ENCODE data around the gene ZNF804B.

ZNF804B gene

DNA sequence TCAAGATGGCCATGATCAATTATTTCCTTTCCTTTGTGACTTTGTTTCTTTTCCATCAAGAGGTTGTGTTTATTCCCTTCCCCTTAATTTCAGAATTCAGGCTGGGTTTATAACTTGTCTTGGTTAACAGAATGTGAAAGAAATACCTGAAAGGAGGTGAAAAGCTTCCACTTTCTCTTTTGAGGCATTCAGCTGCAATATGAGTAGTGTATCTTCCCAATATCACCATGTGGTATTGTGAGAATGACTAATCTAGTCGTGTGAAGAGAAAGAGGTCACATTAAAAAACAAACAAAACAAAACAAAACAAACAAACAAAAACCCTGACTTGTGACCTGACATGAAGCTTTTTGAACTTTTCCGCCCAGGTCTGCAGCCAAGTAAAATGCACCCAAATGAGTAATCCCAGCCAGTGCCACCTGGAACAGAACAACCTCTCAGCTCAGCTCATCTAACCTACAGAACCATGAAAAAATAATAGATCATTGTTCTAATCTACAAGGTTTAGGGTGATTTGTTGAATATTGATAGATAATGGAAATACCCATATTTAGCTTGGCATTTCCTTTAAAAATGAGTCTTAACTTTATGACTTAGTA lies 106.9 kb downstream of the ZNF804B start:
- H3K4me3 ChIP-seq (ENCODE audit: low read depth in 1 of 2, low read length in 2 of 2) = no peak overlapping the region
- no peak overlapping the region for H3K9ac ChIP-seq (ENCODE audit: low read depth, low read length)
- H3K27me3 ChIP-seq (ENCODE audit: insufficient read depth, low read length, poor library complexity) = no peaks in the 10 kb centered on the region
- H3K4me2 ChIP-seq (ENCODE audit: insufficient read depth, low read length) = no peak overlapping the region
- DNase-seq (no peak), ATAC-seq (ENCODE audit: insufficient read depth, low read depth) (no peak)
- no peak overlapping the region for H2AFZ ChIP-seq (ENCODE audit: low read depth, low read length)
- H3K79me2 ChIP-seq (ENCODE audit: insufficient read depth, low read length) = no peaks in the 10 kb centered on the region
- H3K36me3 ChIP-seq (ENCODE audit: insufficient read depth, low read length) = no peaks in the 10 kb centered on the region
- H3K9me3 ChIP-seq (ENCODE audit: insufficient read depth, low read length, severe bottlenecking) = no peaks in the 10 kb centered on the region
- no peaks in the 10 kb centered on the region for H4K20me1 ChIP-seq (ENCODE audit: insufficient read depth, low read length)
- H3K4me1 ChIP-seq (ENCODE audit: insufficient read depth, low read length) = no peaks in the 10 kb centered on the region
- no peak overlapping the region for H3K27ac ChIP-seq (ENCODE audit: low read length)
- no peak for TF ChIP-seq EZH2 (IDR thresholded peaks at IDR 0.05; ENCODE audit: borderline replicate concordance, low read depth, low read length, severe bottlenecking)
- TF ChIP-seq, protein P1, sequence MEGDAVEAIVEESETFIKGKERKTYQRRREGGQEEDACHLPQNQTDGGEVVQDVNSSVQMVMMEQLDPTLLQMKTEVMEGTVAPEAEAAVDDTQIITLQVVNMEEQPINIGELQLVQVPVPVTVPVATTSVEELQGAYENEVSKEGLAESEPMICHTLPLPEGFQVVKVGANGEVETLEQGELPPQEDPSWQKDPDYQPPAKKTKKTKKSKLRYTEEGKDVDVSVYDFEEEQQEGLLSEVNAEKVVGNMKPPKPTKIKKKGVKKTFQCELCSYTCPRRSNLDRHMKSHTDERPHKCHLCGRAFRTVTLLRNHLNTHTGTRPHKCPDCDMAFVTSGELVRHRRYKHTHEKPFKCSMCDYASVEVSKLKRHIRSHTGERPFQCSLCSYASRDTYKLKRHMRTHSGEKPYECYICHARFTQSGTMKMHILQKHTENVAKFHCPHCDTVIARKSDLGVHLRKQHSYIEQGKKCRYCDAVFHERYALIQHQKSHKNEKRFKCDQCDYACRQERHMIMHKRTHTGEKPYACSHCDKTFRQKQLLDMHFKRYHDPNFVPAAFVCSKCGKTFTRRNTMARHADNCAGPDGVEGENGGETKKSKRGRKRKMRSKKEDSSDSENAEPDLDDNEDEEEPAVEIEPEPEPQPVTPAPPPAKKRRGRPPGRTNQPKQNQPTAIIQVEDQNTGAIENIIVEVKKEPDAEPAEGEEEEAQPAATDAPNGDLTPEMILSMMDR (IDR thresholded peaks at IDR 0.05; ENCODE audit: borderline replicate concordance, extremely low read depth, low read length, poor library complexity, severe bottlenecking) = no peak

DNA sequence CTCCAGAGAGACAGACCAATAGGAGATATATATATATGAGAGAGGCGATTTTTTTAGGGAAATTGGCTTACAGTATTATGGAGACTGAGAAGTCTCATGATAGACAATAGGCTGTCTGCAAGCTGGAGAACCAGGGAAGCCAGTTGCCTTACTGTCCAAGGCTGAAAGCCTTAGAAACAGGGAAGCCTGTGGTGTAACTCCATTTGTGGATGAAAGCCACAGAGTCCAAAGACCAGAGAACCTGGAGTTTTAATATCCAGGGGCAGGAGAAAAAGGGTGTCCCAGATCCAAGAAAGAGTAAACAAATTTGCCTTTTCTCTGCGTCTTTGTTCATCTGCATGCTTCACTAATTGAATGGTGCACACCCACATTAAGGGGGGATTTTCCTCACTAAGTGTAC lies 107.7 kb downstream of the ZNF804B start:
- no peaks in the 10 kb centered on the region for H3K27me3 ChIP-seq (ENCODE audit: insufficient read depth, low read length, poor library complexity)
- no peaks in the 10 kb centered on the region for H3K36me3 ChIP-seq (ENCODE audit: insufficient read depth, low read length)
- ATAC-seq (ENCODE audit: insufficient read depth, low read depth) (no peak), DNase-seq (no peak)
- no peaks in the 10 kb centered on the region for H3K9me3 ChIP-seq (ENCODE audit: insufficient read depth, low read length, severe bottlenecking)
- H4K20me1 ChIP-seq (ENCODE audit: insufficient read depth, low read length) = no peaks in the 10 kb centered on the region
- no peak overlapping the region for H3K9ac ChIP-seq (ENCODE audit: low read depth, low read length)
- H3K4me3 ChIP-seq (ENCODE audit: low read depth in 1 of 2, low read length in 2 of 2) = no peak overlapping the region
- no peaks in the 10 kb centered on the region for H3K79me2 ChIP-seq (ENCODE audit: insufficient read depth, low read length)
- TF ChIP-seq, protein P1 (IDR thresholded peaks at IDR 0.05; ENCODE audit: borderline replicate concordance, extremely low read depth, low read length, poor library complexity, severe bottlenecking) = no peak
- no peak for TF ChIP-seq EZH2 (IDR thresholded peaks at IDR 0.05; ENCODE audit: borderline replicate concordance, low read depth, low read length, severe bottlenecking)
- H3K4me1 ChIP-seq (ENCODE audit: insufficient read depth, low read length) = no peaks in the 10 kb centered on the region
- H2AFZ ChIP-seq (ENCODE audit: low read depth, low read length) = no peak overlapping the region
- no peak overlapping the region for H3K27ac ChIP-seq (ENCODE audit: low read length)
- H3K4me2 ChIP-seq (ENCODE audit: insufficient read depth, low read length) = no peak overlapping the region

DNA sequence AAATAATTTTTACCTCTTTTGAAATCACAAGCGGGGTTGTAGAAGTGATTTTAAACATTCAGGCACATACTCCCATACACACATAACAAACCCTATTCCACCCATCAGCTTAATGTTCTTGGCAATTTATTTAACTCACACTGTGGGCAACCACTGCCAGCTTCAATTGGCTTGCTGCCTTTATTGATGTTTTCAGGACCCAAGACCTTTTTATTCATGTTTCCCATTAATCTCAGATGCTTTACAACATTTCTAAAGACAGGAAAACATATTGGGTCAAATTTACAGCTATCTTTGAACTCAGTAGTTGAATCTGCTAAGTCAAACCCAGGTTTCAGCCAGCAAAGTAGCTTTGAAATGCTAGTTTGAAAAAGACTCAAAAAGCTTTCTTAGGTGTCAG lies 109.0 kb downstream of the ZNF804B start:
- no peak for ATAC-seq (ENCODE audit: insufficient read depth, low read depth)
- TF ChIP-seq, protein P1 (IDR thresholded peaks at IDR 0.05; ENCODE audit: borderline replicate concordance, extremely low read depth, low read length, poor library complexity, severe bottlenecking) = no peak
- no peak for TF ChIP-seq EZH2 (IDR thresholded peaks at IDR 0.05; ENCODE audit: borderline replicate concordance, low read depth, low read length, severe bottlenecking)
- Histone ChIP-seq H3K9ac (ENCODE audit: low read depth, low read length) (no peak overlapping the region), H3K4me3 (ENCODE audit: low read depth in 1 of 2, low read length in 2 of 2) (no peak overlapping the region), H2AFZ (ENCODE audit: low read depth, low read length) (no peak overlapping the region), H3K9me3 (ENCODE audit: insufficient read depth, low read length, severe bottlenecking) (no peaks in the 10 kb centered on the region), H3K4me2 (ENCODE audit: insufficient read depth, low read length) (no peak overlapping the region), H3K79me2 (ENCODE audit: insufficient read depth, low read length) (no peaks in the 10 kb centered on the region), H3K36me3 (ENCODE audit: insufficient read depth, low read length) (no peaks in the 10 kb centered on the region), H3K27ac (ENCODE audit: low read length) (no peak overlapping the region), H4K20me1 (ENCODE audit: insufficient read depth, low read length) (no peaks in the 10 kb centered on the region), H3K27me3 (ENCODE audit: insufficient read depth, low read length, poor library complexity) (no peaks in the 10 kb centered on the region), H3K4me1 (ENCODE audit: insufficient read depth, low read length) (no peaks in the 10 kb centered on the region)
- DNase-seq = no peak

Data from DND-41 (cell line).